HepG2 (cell line): ENCODE measurements around the gene MRPL3. TPM values are rescaled to one million over a fixed set of nuclear protein-coding genes. Genes with fewer than 3 reads are reported as not detected.

Source experiments
- CENPT ChIP-seq: sonication (generic); formaldehyde crosslinking; IDR thresholded peaks from 2 replicates; pipeline ENCODE4 v1.8.0; 2022; ENCODE audit warnings: low read depth, mild to moderate bottlenecking, moderate library complexity, missing genetic modification reagents
- ESRRA ChIP-seq: sonication (generic); formaldehyde crosslinking; IDR thresholded peaks from 2 replicates; pipeline ENCODE4 v1.5.1; 2020; ENCODE audit warnings: mild to moderate bottlenecking, low read depth, missing genetic modification reagents
- ETV6 ChIP-seq: sonication (generic); formaldehyde crosslinking; conservative IDR thresholded peaks from 2 replicates; pipeline ENCODE4 v1.4.0; 2020; ENCODE audit warnings: missing genetic modification reagents
- FOXP4 ChIP-seq: sonication (generic); formaldehyde crosslinking; IDR thresholded peaks from 2 replicates; pipeline ENCODE4 v1.4.0; 2020; ENCODE audit warnings: missing genetic modification reagents
- HMGXB4 ChIP-seq, 2 experiments: sonication (generic) in 1 of 2; formaldehyde crosslinking in 1 of 2; IDR thresholded peaks; 2 replicates each; pipeline versions ENCODE4 v1.4.0 to v1.6.1; 2018 to 2020; ENCODE audit warnings: missing genetic modification reagents in 2 of 2, borderline replicate concordance in 1 of 2, low read depth in 1 of 2, mild to moderate bottlenecking in 1 of 2, missing biosample characterization in 1 of 2
- KDM2A ChIP-seq: sonication (generic); formaldehyde crosslinking; IDR thresholded peaks from 2 replicates; pipeline ENCODE4 v1.4.0; 2020; ENCODE audit warnings: low read depth, missing genetic modification reagents, borderline replicate concordance
- NR2F2 ChIP-seq: IDR thresholded peaks from 2 replicates; pipeline ENCODE4 v1.6.1; 2012; ENCODE audit warnings: low read depth, inconsistent platforms, borderline replicate concordance
- TARDBP ChIP-seq: sonication (generic); formaldehyde crosslinking; IDR thresholded peaks from 2 replicates; pipeline ENCODE4 v1.8.0; 2022; ENCODE audit warnings: mild to moderate bottlenecking, missing genetic modification reagents
- ZNF501 ChIP-seq: sonication (generic); formaldehyde crosslinking; IDR thresholded peaks from 2 replicates; pipeline ENCODE4 v1.5.1; 2020; ENCODE audit warnings: mild to moderate bottlenecking, moderate library complexity, missing genetic modification reagents
- ZNF562 ChIP-seq: sonication (generic); formaldehyde crosslinking; IDR thresholded peaks from 2 replicates; pipeline ENCODE4 v1.8.0; 2022; ENCODE audit warnings: missing genetic modification reagents, borderline replicate concordance
- ZNF773 ChIP-seq: sonication (generic); formaldehyde crosslinking; IDR thresholded peaks from 2 replicates; pipeline ENCODE4 v1.4.0; 2020; ENCODE audit warnings: missing genetic modification reagents, borderline replicate concordance
- ZSCAN21 ChIP-seq: sonication (generic); formaldehyde crosslinking; IDR thresholded peaks from 2 replicates; pipeline ENCODE4 v1.8.0; 2022; ENCODE audit warnings: mild to moderate bottlenecking, missing genetic modification reagents, moderate library complexity, borderline replicate concordance
- ZSCAN30 ChIP-seq: sonication (generic); formaldehyde crosslinking; IDR thresholded peaks from 2 replicates; pipeline ENCODE4 v1.5.0; 2020; ENCODE audit warnings: mild to moderate bottlenecking, missing genetic modification reagents
- polyA plus RNA-seq, 8 experiments: library from polyadenylated mRNA; depleted of rRNA in 3 of 8; stranded (reverse) in 7 of 8; unstranded in 1 of 8; fragments of >200 nt; fragmentation: Illumina TruSeq in 4 of 8; extraction: Trizol in 4 of 8; gene quantifications; 2 replicates each; pipeline versions ENCODE4 v1.2.1 to v1.2.3, GENCODE V29; 2011 to 2016; ENCODE audit warnings: low read depth in 4 of 8, missing spikeins in 1 of 8, mixed read lengths in 1 of 8; ENCODE audit not compliant: insufficient read depth in 1 of 8
- total RNA-seq, 5 experiments: library from RNA; depleted of rRNA; stranded (reverse); fragments of >200 nt; fragmentation: Illumina TruSeq; extraction: Trizol; gene quantifications; 2 replicates each; pipeline ENCODE4 v1.2.3, GENCODE V29; 2016; ENCODE audit warnings: low read depth in 1 of 5
- TF ChIP-seq, protein P1 (sequence below): sonication (generic); formaldehyde crosslinking; IDR thresholded peaks from 2 replicates; pipeline ENCODE4 v1.4.0; 2020; ENCODE audit warnings: missing genetic modification reagents
- TF ChIP-seq, protein P2 (sequence below): sonication (generic); formaldehyde crosslinking; IDR thresholded peaks from 2 replicates; pipeline ENCODE4 v1.4.0; 2020; ENCODE audit warnings: missing genetic modification reagents

MRPL3 gene
- total and polyA plus RNA-seq, 2 of the 13 experiments (the other 11 are each of a cell fraction or from before 2014, with no cell fraction given) = 114 to 172 TPM

DNA sequence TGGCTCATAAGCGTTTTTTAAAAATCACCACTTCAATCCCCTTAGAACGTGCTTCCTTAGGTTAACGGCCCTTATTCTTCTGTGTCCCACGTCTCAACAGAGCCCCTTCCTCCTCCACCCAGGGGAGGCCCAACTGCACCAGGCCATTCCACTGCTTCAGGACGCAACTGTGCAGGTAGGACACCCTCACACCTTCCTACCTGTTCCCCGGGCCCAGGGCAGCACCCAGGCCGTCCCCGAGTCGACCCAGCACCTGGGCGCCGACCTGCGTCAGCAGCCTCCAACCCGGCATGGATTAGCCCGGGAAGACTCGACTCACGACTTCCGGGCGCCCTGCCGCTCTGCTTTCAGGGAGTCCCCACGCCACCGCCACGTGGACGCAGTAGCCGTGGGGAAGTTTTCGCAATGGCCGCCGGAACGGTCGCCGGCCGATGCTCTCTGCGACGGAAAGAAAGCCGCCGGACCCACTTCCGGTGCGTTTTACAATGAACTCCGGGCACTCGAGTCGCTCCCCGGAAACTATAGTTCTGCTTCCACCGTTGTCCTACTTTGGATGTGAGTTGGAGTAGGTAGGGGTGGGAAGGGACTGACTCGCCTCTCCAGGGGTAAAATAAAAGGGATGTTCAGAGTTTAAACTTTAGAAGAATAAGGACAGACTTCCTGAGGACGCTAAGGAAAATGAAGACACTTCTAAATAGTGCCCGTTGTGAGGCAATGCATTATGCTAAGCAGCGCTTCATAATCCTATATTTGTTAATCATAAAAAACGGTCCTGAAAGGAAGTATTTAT, at the start of gene MRPL3 (continued):
- TF ChIP-seq, protein P1, sequence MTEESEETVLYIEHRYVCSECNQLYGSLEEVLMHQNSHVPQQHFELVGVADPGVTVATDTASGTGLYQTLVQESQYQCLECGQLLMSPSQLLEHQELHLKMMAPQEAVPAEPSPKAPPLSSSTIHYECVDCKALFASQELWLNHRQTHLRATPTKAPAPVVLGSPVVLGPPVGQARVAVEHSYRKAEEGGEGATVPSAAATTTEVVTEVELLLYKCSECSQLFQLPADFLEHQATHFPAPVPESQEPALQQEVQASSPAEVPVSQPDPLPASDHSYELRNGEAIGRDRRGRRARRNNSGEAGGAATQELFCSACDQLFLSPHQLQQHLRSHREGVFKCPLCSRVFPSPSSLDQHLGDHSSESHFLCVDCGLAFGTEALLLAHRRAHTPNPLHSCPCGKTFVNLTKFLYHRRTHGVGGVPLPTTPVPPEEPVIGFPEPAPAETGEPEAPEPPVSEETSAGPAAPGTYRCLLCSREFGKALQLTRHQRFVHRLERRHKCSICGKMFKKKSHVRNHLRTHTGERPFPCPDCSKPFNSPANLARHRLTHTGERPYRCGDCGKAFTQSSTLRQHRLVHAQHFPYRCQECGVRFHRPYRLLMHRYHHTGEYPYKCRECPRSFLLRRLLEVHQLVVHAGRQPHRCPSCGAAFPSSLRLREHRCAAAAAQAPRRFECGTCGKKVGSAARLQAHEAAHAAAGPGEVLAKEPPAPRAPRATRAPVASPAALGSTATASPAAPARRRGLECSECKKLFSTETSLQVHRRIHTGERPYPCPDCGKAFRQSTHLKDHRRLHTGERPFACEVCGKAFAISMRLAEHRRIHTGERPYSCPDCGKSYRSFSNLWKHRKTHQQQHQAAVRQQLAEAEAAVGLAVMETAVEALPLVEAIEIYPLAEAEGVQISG (CRISPR knock-in tag) = peak; percentile 96
- TF ChIP-seq CENPT (CRISPR knock-in tag) (peak; percentile 92; the same call in 1 of the 2 replicates), ZSCAN21 (CRISPR knock-in tag) (peak; percentile 91), ESRRA (peak; percentile 79), ZNF562 (CRISPR knock-in tag) (peak; percentile 91; the same call in 1 of the 2 replicates), ZNF773 (CRISPR knock-in tag) (peak; percentile 90), ZNF501 (CRISPR knock-in tag) (peak; percentile 98), ETV6 (CRISPR knock-in tag) (peak; percentile 67; the same call in 1 of the 2 replicates), HMGXB4 (CRISPR knock-in tag; IDR thresholded peaks at IDR 0.05; ENCODE audit: borderline replicate concordance in 1 of 2, low read depth in 1 of 2) (peak; percentile 89 to 90), FOXP4 (CRISPR knock-in tag) (peak; percentile 48; the same call in 1 of the 2 replicates), TARDBP (CRISPR knock-in tag) (peak; percentile 96), NR2F2 (peak; percentile 49; the same call in 1 of the 2 replicates), ZSCAN30 (peak; percentile 21; the same call in 1 of the 2 replicates), KDM2A (CRISPR knock-in tag) (peak; percentile 99)
- TF ChIP-seq, protein P2, sequence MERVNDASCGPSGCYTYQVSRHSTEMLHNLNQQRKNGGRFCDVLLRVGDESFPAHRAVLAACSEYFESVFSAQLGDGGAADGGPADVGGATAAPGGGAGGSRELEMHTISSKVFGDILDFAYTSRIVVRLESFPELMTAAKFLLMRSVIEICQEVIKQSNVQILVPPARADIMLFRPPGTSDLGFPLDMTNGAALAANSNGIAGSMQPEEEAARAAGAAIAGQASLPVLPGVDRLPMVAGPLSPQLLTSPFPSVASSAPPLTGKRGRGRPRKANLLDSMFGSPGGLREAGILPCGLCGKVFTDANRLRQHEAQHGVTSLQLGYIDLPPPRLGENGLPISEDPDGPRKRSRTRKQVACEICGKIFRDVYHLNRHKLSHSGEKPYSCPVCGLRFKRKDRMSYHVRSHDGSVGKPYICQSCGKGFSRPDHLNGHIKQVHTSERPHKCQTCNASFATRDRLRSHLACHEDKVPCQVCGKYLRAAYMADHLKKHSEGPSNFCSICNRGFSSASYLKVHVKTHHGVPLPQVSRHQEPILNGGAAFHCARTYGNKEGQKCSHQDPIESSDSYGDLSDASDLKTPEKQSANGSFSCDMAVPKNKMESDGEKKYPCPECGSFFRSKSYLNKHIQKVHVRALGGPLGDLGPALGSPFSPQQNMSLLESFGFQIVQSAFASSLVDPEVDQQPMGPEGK (CRISPR knock-in tag) = peak; percentile 59
